Activated CD8-positive, alpha-beta T cell treated with anti-CD3 and anti-CD28 coated beads for 36 hours (primary cell): ENCODE data around the gene ARL4C. TPM values are rescaled to one million over a fixed set of nuclear protein-coding genes. Genes with fewer than 3 reads are reported as not detected.

Experiments used
- ATAC-seq: fragments of 200-7000 bp; cut with Tn5 transposase; one replicate; pipeline ENCODE4 v1.10.0; 2021; ENCODE audit warnings: mild to moderate bottlenecking, moderate library complexity
- CTCF ChIA-PET: fragments of 350-600 bp; sonication (Branson Sonifier 250); formaldehyde crosslinking; loops from one replicate; lab custom pipeline; 2021; ENCODE audit warnings: antibody characterized with exemption; lab: Charles Lee
- POLR2A ChIA-PET: fragments of 350-600 bp; sonication (Branson Sonifier 250); formaldehyde crosslinking; loops from one replicate; lab custom pipeline; 2021; ENCODE audit warnings: antibody characterized with exemption; lab: Charles Lee
- DNase-seq: peaks from one replicate; pipeline ENCODE4 v3.0.0-alpha.2; 2020
- H3K27ac Mint-ChIP-seq: one replicate; pipeline ENCODE4 v1.8.0; 2021; ENCODE audit warnings: mild to moderate bottlenecking, mixed read lengths
- H3K27me3 Mint-ChIP-seq: one replicate; pipeline ENCODE4 v1.8.0; 2021; ENCODE audit warnings: mixed read lengths
- H3K36me3 Mint-ChIP-seq: one replicate; pipeline ENCODE4 v1.8.0; 2021; ENCODE audit warnings: low read depth, mixed read lengths
- H3K4me1 Mint-ChIP-seq: one replicate; pipeline ENCODE4 v1.8.0; 2021; ENCODE audit warnings: low read depth, mixed read lengths
- H3K4me3 Mint-ChIP-seq: one replicate; pipeline ENCODE4 v1.8.0; 2021; ENCODE audit warnings: mild to moderate bottlenecking, moderate library complexity, mixed read lengths
- H3K9me3 Mint-ChIP-seq: one replicate; pipeline ENCODE4 v1.8.0; 2021; ENCODE audit warnings: mixed read lengths
- intact Hi-C: fragments of 100-400 bp; cut with micrococcal nuclease; formaldehyde crosslinking; loops from one replicate; pipeline ENCODE4 v1.10.0; 2022
- total RNA-seq, 2 experiments: library from RNA; stranded (reverse); gene quantifications; one replicate each; pipeline ENCODE4 v1.2.3, GENCODE V29; 2021
- TF ChIP-seq, protein P1 (sequence below): fragments of 200-600 bp; IDR thresholded peaks from one replicate; pipeline ENCODE4 v1.8.0; 2022; ENCODE audit warnings: antibody characterized with exemption, mild to moderate bottlenecking

The ARL4C gene
- total RNA-seq, 2 experiments from 2014 or later = 44.8 to 45.1 TPM

DNA sequence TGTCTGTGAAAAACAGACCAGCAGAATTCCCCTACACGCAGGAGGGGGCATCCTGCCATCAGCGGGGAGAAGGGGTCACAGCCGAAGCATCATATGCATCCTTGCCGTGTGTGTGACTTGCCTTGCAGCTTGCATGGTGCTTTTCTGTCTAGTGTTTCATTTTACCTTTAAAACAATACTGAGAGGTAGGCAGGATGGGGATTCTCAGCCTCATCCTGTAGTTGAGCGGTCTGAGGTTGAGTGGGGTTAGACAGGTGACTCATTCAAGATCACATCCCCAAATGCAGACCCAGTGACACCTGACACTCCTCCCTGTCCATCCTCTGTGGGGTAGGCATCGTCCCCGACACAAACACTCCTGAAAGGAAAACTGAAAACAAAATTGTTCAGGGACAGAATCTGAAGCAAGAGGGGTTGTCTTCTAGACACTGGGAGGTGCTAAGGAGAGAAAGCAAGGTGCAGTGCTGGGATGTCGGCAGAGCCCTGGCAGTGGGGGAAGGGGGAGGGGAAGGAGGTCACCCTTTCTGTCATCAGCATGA, 7.9 kb downstream of the ARL4C start:
- no peaks in the 10 kb centered on the region for H3K27me3 Mint-ChIP-seq
- TF ChIP-seq, protein P1, sequence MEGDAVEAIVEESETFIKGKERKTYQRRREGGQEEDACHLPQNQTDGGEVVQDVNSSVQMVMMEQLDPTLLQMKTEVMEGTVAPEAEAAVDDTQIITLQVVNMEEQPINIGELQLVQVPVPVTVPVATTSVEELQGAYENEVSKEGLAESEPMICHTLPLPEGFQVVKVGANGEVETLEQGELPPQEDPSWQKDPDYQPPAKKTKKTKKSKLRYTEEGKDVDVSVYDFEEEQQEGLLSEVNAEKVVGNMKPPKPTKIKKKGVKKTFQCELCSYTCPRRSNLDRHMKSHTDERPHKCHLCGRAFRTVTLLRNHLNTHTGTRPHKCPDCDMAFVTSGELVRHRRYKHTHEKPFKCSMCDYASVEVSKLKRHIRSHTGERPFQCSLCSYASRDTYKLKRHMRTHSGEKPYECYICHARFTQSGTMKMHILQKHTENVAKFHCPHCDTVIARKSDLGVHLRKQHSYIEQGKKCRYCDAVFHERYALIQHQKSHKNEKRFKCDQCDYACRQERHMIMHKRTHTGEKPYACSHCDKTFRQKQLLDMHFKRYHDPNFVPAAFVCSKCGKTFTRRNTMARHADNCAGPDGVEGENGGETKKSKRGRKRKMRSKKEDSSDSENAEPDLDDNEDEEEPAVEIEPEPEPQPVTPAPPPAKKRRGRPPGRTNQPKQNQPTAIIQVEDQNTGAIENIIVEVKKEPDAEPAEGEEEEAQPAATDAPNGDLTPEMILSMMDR = no peak
- no peaks in the 10 kb centered on the region for H3K9me3 Mint-ChIP-seq
- peaks cover 31% of the 10 kb centered on the region for H3K36me3 Mint-ChIP-seq
- H3K4me3 Mint-ChIP-seq = peak overlapping the region; percentile 68
- CTCF ChIA-PET = interaction anchor here (0.9 kb wide), 1 partner anchor 190 kb away, joined by 3 read pairs; no protein-coding TSS in a partner anchor
- H3K27ac Mint-ChIP-seq = peak overlapping the region; percentile 96
- intact Hi-C loops = no loop called here
- H3K4me1 Mint-ChIP-seq = peaks cover 80% of the 10 kb centered on the region
- POLR2A ChIA-PET = interaction anchor here (1.1 to 3.0 kb wide), 9 partner anchors 8 to 216 kb away, joined by 3 to 14 read pairs (median 3); partner anchors contain the start of gene ARL4C
- DNase-seq (peak; percentile 87), ATAC-seq (peak; percentile 74)

DNA sequence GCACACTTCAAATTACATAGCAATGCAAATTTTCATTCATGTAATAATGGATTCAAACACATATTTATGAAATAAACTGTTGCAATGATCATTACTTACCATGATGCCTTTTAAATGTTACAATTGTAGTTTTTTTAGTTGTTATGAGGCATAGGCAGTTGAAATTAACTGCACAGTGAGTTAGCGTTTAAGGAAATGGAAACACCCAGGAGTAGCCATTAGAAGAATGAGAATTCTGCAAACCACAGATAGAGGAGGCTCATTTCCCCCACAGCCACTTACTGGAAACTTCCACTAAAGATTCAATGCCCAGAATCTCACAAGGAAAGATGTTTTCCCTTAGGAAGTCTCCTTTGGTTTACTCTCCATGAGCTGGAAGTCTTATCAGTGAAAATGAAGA, 8.4 kb downstream of the ARL4C start:
- ChIA-PET CTCF (interaction anchor here (0.9 kb wide), 1 partner anchor 190 kb away, joined by 3 read pairs; no protein-coding TSS in a partner anchor), POLR2A (interaction anchor here (1.1 to 3.0 kb wide), 9 partner anchors 9 to 216 kb away, joined by 3 to 14 read pairs (median 3); partner anchors contain the start of gene ARL4C)
- Mint-ChIP-seq H3K36me3 (peaks cover 29% of the 10 kb centered on the region), H3K4me1 (peaks cover 85% of the 10 kb centered on the region), H3K9me3 (no peaks in the 10 kb centered on the region), H3K27me3 (no peaks in the 10 kb centered on the region), H3K4me3 (peak overlapping the region; percentile 68), H3K27ac (peak overlapping the region; percentile 96)
- no peak for ATAC-seq
- TF ChIP-seq, protein P1 = no peak
- intact Hi-C loops = no loop called here
- DNase-seq = no peak

DNA sequence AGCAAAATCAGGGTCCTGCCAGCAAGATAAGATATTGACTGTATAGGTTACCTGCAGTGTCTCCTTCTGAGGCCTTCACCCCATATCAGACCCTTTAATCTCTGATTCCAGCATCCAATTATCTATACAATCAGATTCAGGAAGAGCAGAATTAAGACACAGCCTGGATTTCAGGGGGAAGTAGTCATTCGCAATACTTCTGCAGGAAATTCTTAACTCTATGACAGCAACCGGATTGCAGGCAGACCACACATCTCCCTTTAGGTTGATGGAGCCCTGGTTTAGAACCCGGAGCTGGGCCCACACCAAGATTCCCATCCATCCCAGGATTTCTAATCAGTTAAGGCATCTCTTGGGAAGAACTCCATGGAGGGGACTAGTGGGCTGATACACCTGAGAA, 9.5 kb downstream of the ARL4C start:
- POLR2A ChIA-PET = interaction anchor here (0.7 to 3.0 kb wide), 4 partner anchors 10 to 49 kb away, joined by 3 to 14 read pairs (median 4); partner anchors contain the start of gene ARL4C
- peak overlapping the region; percentile 96 for H3K27ac Mint-ChIP-seq
- intact Hi-C loops = no loop called here

DNA sequence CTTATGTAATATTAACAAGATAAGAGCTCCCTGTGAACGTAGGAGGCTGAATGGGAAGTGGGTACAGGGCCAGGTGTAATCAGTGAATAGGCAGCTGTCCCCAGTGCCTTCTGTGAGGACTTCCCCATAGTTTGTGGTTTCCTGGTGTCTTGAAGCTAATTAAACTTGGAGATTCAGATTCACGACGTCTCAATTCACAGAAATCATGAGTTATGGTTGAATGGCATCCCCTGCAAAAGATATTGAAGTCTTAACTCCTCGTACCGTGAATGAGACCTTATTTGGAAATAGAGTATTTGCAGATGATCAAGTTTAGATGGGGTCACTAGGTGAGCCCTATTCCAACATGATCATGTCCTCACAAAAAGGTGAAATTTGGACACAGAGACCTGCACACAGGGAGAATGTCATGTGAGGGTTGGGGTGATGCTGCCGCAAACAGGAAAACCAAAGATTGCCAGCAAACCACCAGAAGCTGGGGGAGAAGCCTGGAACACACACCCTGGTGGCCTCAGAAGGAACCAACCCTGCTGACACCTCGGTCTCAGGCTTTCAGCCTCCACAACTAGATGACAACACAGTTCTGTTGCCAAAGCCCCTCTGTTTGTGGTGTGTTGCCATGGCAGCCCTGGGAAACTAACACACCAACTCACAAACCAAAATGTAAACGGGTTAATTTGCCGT, 13.2 kb downstream of the ARL4C start:
- TF ChIP-seq, protein P1 = peak; percentile 68
- H3K36me3 Mint-ChIP-seq = peaks cover 10% of the 10 kb centered on the region
- CTCF ChIA-PET = interaction anchor here (0.9 to 3.0 kb wide), 12 partner anchors 8 to 195 kb away, joined by 3 to 36 read pairs (median 6); partner anchors contain the start of gene ARL4C
- H3K4me3 Mint-ChIP-seq = peak overlapping the region; percentile 47
- ATAC-seq = peak; percentile 85
- intact Hi-C loops = no loop called here
- H3K9me3 Mint-ChIP-seq = peaks cover 3% of the 10 kb centered on the region
- POLR2A ChIA-PET = interaction anchor here (0.8 to 2.5 kb wide), 13 partner anchors 9 to 194 kb away, joined by 3 to 8 read pairs (median 3); no protein-coding TSS in a partner anchor
- H3K4me1 Mint-ChIP-seq = peaks cover 75% of the 10 kb centered on the region
- peak overlapping the region; percentile 93 for H3K27ac Mint-ChIP-seq
- peak; percentile 95 for DNase-seq
- H3K27me3 Mint-ChIP-seq = no peaks in the 10 kb centered on the region

More for the DNA sequence above, 9.5 kb downstream of the ARL4C start:
- Mint-ChIP-seq H3K4me1 (peaks cover 88% of the 10 kb centered on the region), H3K36me3 (peaks cover 19% of the 10 kb centered on the region), H3K27me3 (no peaks in the 10 kb centered on the region), H3K4me3 (no peak overlapping the region), H3K9me3 (no peaks in the 10 kb centered on the region)
- DNase-seq (no peak), ATAC-seq (no peak)
- CTCF ChIA-PET = no interaction called here
- TF ChIP-seq, protein P1 = no peak
